ENCODE measurements around the gene CCDC34.

CCDC34 gene

DNA sequence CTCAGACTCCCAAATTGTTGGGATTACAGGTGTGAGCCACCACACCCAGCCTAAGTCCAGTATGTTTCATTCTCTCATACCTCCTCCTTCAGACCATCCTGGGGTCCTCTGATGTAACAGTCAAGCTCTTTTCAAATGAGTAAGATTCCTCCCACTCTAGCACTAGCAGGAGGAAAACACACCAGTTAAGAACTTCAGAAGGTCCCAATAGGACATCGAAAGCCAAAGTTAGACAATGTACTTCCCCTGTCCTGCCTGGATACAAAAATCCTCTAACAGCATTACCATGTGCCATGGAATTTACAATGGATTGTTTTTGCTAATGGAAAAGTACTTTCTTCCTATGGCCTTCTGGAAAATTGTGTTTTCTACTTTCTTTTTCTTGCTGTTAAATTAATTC is 67.1 kb downstream of the CCDC34 start:
- Histone ChIP-seq H3K36me3 (ENCODE audit: insufficient read depth, low read length) (no peaks in the 10 kb centered on the region), H3K4me3 (ENCODE audit: low read length) (no peak overlapping the region), H3K27me3 (ENCODE audit: insufficient read depth, low read length) (no peaks in the 10 kb centered on the region), H3K9me3 (ENCODE audit: low read length) (peaks cover 5% of the 10 kb centered on the region), H2AFZ (ENCODE audit: low read depth, low read length) (no peak overlapping the region), H3K4me1 (ENCODE audit: insufficient read depth, low read length) (no peaks in the 10 kb centered on the region)

GRCh38 chr11:27294654-27295053 is 68.4 kb downstream of the CCDC34 start:
- Histone ChIP-seq H2AFZ (ENCODE audit: low read depth, low read length) (no peak overlapping the region), H3K4me3 (ENCODE audit: low read length) (no peak overlapping the region), H3K36me3 (ENCODE audit: insufficient read depth, low read length) (no peaks in the 10 kb centered on the region), H3K4me1 (ENCODE audit: insufficient read depth, low read length) (no peaks in the 10 kb centered on the region), H3K9me3 (ENCODE audit: low read length) (peaks cover 10% of the 10 kb centered on the region), H3K27me3 (ENCODE audit: insufficient read depth, low read length) (no peaks in the 10 kb centered on the region)

DNA sequence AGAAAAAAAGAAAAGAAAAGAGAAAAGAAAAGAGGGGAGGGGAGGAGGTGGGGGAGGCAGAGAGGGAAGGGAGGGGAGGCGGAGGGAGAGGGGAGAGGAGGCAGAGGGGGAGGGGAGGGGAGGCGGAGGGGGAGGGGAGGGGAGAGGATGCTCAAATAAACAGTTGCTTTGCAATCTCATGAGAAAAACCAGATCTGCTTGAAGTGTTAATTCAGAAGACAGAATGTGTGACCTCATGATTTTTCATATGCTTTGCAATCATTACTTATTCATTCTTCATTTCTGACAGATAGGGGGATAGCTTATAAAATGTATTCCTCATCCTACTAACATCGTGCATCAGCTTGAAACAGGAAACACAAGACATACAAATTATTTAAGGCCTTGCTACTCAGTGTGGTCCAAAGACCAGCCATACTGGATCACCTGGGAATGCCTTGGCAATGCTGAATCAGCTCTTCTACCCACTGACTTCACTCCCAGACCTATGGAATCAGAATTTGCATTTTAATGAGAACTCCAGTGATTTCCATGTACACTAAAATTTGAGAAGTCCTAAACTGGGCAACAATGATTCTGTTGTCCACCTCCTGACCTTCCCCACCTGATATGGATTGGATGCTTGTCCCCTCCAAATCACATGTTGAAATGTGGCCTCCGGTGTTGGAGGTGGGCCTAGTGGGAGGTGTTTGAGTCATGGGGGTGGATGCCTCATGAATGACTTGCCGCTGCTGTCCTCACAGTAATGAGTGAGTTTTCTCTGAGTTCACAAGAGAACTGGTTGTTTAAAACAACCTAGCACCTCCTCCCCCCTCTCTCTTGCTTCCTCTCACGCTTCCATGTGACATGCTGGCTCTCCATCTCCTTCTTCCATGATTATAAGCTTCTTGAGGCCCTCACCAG is 69.2 kb downstream of the CCDC34 start:
- no peak overlapping the region for H2AFZ ChIP-seq (ENCODE audit: low read depth, low read length)
- H3K4me3 ChIP-seq (ENCODE audit: low read length): no peak overlapping the region
- no peaks in the 10 kb centered on the region for H3K27me3 ChIP-seq (ENCODE audit: insufficient read depth, low read length)
- no peaks in the 10 kb centered on the region for H3K4me1 ChIP-seq (ENCODE audit: insufficient read depth, low read length)
- H3K9me3 ChIP-seq (ENCODE audit: low read length): peaks cover 10% of the 10 kb centered on the region
- H3K36me3 ChIP-seq (ENCODE audit: insufficient read depth, low read length): no peaks in the 10 kb centered on the region

DNA sequence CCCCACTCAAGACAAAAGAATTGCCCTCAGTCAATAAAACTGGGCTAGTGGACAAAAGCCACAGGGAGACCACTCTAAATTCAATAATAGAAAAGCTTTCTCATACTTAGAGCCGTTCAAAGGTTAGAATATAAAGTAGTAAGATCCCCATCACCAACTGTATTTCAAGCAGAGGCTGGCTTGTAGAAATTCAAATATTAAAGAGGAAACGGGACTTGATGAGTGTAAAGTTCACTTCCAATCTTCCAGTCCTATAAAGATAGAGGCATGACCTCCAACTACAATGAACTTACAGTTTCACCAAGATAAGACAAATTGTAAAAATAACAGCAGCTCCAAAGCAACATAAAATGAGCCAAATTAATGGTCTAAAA is 70.4 kb downstream of the CCDC34 start:
- Histone ChIP-seq H3K4me1 (ENCODE audit: insufficient read depth, low read length) (no peaks in the 10 kb centered on the region), H3K9me3 (ENCODE audit: low read length) (peaks cover 10% of the 10 kb centered on the region), H3K27me3 (ENCODE audit: insufficient read depth, low read length) (no peaks in the 10 kb centered on the region), H3K36me3 (ENCODE audit: insufficient read depth, low read length) (no peaks in the 10 kb centered on the region), H3K4me3 (ENCODE audit: low read length) (no peak overlapping the region), H2AFZ (ENCODE audit: low read depth, low read length) (no peak overlapping the region)

- Histone ChIP-seq H3K4me3 (ENCODE audit: low read length) (no peak overlapping the region), H2AFZ (ENCODE audit: low read depth, low read length) (no peak overlapping the region), H3K36me3 (ENCODE audit: insufficient read depth, low read length) (no peaks in the 10 kb centered on the region), H3K9me3 (ENCODE audit: low read length) (peaks cover 10% of the 10 kb centered on the region), H3K4me1 (ENCODE audit: insufficient read depth, low read length) (no peaks in the 10 kb centered on the region), H3K27me3 (ENCODE audit: insufficient read depth, low read length) (no peaks in the 10 kb centered on the region)
Observed at GRCh38 chr11:27291954-27292636, 70.9 kb downstream of the CCDC34 start.

DNA sequence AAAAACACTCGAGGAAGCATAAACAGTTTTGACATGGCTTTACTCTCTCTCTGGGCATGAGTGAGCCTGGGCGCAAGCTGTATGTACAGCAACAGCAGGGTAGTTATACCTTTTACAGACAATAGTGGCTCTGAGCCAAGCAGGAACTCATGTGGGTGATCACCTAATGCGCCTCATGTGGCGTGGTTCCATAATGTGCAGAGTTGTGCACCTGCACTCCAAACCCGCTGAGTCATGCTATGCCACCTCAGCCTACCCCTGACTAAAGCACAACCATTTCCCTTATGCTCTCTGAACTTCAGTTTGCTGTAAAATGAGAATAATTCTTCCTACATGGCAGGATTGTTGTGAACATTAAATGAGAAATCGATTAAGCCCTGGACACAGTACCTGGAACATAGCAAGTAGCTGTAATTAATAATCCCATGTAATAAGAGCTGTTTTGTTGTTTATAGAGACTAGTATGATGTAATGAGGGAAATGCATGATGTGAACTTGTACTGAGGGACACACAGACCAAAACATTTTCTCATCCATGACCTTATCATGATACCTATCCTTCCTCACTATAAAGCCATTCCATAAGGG is 71.6 kb downstream of the CCDC34 start:
- no peak overlapping the region for H3K4me3 ChIP-seq (ENCODE audit: low read length)
- no peaks in the 10 kb centered on the region for H3K36me3 ChIP-seq (ENCODE audit: insufficient read depth, low read length)
- H3K27me3 ChIP-seq (ENCODE audit: insufficient read depth, low read length): no peaks in the 10 kb centered on the region
- H3K9me3 ChIP-seq (ENCODE audit: low read length): peaks cover 10% of the 10 kb centered on the region
- H2AFZ ChIP-seq (ENCODE audit: low read depth, low read length): no peak overlapping the region
- no peaks in the 10 kb centered on the region for H3K4me1 ChIP-seq (ENCODE audit: insufficient read depth, low read length)

DNA sequence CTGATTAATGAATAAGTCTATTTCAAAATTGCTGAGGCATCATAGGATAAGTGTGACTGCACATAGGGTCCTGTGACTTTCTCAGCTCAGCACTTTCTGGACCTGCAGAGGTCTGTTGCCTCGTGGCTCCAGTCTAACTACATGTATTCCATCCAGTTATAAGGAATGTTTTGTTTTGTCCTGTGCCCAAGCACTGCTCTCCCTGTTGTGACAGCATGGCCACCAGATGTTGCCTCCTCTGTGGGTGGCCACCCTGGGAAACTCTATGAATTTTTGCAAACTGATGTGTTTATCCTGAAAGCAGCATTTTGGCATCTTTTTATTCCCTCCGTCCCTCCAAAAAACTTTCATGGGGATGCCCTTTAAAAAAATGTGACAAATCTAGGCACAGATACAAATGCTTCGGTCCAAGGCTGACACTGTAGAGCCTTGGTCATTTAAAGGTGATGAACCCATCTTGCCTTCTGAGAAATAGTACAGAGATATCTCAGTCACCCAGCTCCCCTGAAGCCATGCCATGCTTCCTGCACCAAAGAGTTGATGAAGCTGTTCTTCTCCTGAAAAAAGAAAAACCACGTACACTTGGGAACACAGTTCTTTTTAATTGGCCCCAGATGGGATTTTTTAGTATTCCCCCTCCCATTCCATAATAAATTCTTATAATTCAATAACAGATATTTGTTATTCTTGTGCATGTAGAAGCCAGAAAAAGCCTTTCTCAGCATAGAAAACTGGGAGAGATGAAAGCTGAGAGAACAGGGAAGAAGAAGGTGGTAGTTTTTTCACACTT is 72.6 kb downstream of the CCDC34 start:
- Histone ChIP-seq H3K4me3 (ENCODE audit: low read length) (no peak overlapping the region), H3K27me3 (ENCODE audit: insufficient read depth, low read length) (no peaks in the 10 kb centered on the region), H3K36me3 (ENCODE audit: insufficient read depth, low read length) (no peaks in the 10 kb centered on the region), H3K9me3 (ENCODE audit: low read length) (peaks cover 10% of the 10 kb centered on the region), H3K4me1 (ENCODE audit: insufficient read depth, low read length) (no peaks in the 10 kb centered on the region), H2AFZ (ENCODE audit: low read depth, low read length) (no peak overlapping the region)
